ENCODE measurements around the gene HIC1.

HIC1 gene

DNA sequence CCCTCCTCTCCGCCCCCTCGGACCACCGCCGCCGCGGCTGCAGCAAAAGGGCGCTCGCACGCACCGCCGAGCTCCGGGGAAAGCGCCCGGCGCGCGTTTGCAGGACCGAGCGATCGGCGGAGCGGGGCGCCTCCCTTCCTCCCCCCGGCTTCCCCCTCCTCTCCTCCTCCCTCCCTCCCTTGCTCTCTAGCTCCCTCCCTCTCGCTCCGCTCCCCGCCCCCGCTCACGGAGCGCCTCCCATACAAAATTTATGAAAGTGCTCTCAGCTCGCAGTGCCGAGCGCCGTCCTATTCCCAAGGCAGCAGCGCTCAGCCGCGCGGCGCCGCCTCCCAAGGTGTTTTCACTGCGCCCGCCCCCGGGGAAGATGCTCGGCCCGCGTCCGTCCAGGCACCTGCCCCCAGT is 29.7 kb upstream of the HIC1 start, which contains the start of gene RTN4RL1:
Gene RTN4RL1, minus strand, starts transcription at position 115 of the 402 bp plus-strand sequence. CDS start 469 bp downstream, outside the sequence.
- DNase-seq = peak in 1 of 2 donors; percentile 40

DNA sequence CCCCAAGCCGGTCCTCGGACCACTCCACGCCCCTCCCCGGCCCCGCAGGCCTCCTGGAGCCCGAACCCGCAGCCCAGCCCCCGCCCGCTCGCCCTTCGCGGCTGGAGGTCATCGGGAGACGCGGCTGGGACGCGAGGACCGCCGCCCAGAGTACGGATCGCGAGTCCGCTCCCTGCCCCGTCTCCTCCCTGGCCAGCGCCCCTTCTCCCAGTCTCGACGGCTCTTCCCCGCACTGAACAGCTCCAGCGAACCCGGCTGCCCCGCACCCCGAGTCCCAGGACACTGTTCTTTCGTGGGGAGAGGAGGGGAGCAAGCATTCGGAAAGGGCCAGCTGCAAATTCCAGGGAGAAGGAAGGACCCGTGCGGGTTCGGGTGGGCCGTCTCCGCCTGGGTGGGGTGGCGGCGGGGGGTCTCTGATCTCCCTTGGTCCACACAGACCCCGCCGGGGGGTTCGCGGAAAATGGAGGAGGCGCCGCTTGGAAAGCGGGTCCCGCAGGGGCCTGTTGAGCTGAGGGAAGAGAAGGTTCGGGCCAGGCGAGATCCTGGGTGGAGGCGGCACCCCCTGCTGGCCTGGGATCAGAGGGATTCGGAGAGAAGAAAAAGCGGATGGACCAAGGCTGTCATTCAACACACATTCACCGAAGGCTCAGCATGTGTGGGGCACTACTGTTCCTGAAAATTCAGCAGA is 29.1 kb upstream of the HIC1 start:
- DNase-seq = no peak

- no peak for DNase-seq
Observed at GRCh38 chr17:2027528-2028233, 27.2 kb upstream of the HIC1 start.

DNA sequence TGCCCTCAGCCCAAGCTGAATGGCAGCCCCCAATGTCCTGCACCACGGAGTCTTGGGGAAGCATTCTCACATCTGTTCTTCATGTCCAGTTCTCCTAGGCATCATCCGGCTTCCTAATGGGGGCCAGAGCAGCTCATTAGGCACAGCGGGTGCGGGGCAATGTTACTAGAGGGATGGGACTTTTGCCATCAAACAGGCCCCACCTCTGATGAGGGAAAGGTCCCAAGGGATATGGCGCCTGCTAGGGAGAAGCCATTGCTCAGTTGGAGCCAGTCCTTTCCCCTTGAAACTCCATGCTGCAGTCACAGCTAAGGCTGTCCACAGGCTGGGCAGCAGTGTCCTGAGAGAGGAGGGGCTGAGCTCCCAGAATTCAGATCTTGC is 26.7 kb upstream of the HIC1 start:
- no peak for DNase-seq

DNA sequence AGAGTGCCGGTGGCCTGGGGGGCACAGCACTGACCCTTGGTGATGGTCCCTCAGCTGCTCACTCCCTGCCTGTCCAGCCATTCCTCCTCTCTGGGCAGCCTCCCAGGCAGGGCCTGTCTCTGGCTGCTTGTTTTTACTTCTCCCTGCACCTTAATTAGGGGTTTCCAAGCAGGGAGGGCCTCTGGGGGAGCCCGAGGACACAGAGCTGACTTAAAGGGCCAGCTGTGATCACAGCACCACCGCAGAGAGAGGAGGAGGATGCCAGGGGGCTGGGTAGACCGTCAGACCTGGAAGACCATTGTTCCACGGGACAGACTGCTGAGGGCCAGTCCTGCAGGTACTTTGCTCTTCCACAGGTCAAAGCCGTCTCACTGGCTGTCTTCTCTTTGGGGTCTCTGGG is 26.2 kb upstream of the HIC1 start:
- DNase-seq = no peak

- peak; percentile 80 to 86 for DNase-seq
Observed at GRCh38 chr17:2029911-2030778, 24.8 kb upstream of the HIC1 start, which contains the start of gene DPH1. Gene DPH1 (plus strand): TSS chr17:2030153. CDS start chr17:2030170, 17 bp downstream.

- no peak for DNase-seq
Observed at GRCh38 chr17:2030779-2031163, 24.1 kb upstream of the HIC1 start.

- DNase-seq = no peak
Observed at GRCh38 chr17:2033153-2033552, 21.8 kb upstream of the HIC1 start.

DNA sequence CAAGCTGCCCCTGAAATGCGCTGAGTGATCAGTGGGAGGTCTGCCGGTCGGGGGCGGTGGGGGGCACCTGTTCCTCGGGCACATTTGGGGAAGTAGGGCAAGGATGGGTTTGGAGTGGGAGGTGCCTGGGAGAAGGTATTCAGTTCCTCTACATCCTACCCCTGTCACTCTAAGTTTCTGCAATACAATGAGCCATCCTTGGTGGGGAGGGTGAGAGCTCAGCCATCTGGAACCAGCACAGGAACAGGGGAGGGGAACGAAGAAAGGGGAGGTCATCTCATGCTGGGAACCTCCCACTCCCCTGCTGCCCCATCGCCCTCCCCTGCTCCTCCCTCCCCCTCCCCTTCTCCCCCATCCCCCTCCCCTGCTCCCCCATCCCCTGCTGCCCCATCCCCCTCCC is 20.7 kb upstream of the HIC1 start:
- no peak for DNase-seq

- DNase-seq = no peak
Observed at GRCh38 chr17:2034806-2035540, 19.9 kb upstream of the HIC1 start.

- no peak for DNase-seq
Observed at GRCh38 chr17:2035541-2036488, 19.1 kb upstream of the HIC1 start.

- DNase-seq = no peak
Observed at GRCh38 chr17:2037155-2037554, 17.7 kb upstream of the HIC1 start.

DNA sequence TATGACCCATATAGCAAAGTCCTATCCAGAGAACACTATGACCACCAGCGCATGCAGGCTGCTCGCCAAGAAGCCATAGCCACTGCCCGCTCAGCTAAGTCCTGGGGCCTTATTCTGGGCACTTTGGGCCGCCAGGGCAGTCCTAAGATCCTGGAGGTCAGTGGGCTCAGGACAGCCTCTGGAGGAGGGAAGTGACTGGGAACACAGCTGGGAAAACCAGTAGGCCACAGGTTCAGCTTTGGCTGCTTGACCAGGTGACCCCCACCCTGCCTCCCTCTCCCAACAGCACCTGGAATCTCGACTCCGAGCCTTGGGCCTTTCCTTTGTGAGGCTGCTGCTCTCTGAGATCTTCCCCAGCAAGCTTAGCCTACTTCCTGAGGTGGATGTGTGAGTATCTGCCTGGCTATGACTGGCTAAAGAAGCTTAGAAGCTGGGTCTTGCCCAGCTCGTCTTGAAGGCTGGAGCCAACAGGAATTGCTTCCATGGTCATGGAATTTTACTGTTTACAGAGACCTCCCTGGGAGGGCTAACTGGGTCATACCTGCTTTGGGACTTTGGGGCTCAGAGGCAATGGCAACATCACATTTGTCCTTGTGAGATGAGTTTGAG is 14.6 kb upstream of the HIC1 start:
- DNase-seq = no peak

DNA sequence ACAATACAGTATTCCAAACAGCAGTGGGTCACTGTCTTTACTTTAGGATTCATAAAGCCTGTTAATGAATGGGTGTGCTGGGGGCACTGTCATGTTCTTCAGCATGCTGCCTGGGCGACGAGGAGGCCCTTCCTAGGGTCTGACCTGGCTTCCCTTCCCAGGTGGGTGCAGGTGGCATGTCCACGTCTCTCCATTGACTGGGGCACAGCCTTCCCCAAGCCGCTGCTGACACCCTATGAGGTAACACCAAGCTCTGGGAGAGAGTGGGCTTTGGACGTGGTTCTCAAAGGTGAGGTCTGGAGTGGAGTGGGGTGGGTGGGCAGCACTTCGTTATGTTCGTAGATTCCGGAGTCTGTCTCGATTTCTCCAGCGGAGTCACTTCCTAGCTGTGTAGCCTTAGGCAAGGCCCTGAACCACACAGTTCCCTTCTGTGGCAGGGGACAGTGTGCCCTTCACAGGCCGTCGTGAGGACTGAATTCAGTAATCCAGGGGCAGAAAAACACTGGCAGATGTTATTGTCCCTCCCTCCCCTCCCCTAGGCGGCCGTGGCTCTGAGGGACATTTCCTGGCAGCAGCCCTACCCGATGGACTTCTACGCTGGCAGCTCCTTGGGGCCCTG is 13.9 kb upstream of the HIC1 start:
- DNase-seq = no peak

- DNase-seq = peak; percentile 96 to 98
Observed at GRCh38 chr17:2041561-2042389, 13.1 kb upstream of the HIC1 start, which contains the start of gene OVCA2. Gene OVCA2 (plus strand): TSS chr17:2042022. CDS start chr17:2042048, 26 bp downstream.

- no peak for DNase-seq
Observed at GRCh38 chr17:2042390-2042847, 12.5 kb upstream of the HIC1 start.

DNA sequence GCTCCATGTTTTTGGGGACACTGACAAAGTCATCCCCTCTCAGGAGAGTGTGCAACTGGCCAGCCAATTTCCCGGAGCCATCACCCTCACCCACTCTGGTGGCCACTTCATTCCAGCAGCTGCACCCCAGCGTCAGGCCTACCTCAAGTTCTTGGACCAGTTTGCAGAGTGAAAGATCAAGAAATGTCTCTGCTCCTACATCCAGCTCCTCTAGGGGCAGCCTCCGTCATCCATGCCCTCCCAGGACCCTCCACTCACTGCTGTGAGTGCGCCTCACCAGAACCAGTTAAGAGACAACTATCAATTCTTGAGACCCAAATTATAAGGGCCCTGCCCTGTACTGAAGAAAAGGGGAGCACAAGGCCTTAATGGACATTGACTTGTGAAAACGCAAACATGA is 12.0 kb upstream of the HIC1 start:
- DNase-seq = no peak

- no peak for DNase-seq
Observed at GRCh38 chr17:2043785-2044184, 11.1 kb upstream of the HIC1 start.

DNA sequence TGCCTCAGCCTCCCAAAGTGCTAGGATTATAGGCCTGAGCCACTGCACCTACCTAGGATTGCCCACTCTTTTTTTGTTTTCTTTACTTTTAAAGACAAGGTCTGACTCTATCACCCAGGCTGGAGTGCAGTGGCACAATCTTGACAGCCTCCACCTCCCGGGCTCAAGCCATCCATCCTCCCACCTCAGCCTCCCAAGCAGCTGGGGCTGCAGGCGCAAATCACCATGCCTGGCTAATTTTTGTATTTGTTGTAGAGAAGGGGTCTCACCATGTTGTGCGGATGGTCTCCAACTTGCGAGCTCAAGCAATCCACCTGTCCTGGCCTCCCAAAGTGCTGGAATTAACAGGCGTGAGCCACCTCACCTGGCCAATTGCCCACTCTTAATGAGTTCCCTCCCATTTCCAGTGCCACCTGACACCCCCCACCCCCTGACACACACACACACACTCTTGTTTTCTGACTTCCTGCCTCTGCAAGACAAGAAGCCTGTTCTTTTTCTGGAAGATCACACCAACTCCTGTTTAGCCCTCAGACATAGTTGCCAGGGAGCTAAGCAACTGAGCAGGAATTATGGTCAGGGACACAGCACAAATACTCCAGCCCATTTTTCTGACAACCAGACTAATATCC is 10.5 kb upstream of the HIC1 start:
- no peak for DNase-seq

Measured in stimulated activated CD4-positive, alpha-beta T cell treated with anti-CD3 and anti-CD28 coated beads, Interleukin-2, amount 100 ng/mL, for 48 hours (primary cell).